HG03354 (cell line): ENCODE measurements around the gene LGSN.
"Not testable (repeated sequence)": the region's sequence is repeated elsewhere in the genome, so short reads cannot be mapped to it uniquely, and the experiment has no call there.

Source experiments
- ATAC-seq: cut with Tn5 transposase; IDR thresholded peaks from one replicate; pipeline ENCODE4 v1.9.1; 2021; ENCODE audit warnings: mild to moderate bottlenecking; ENCODE audit not compliant: unreplicated experiment, poor library complexity, severe bottlenecking

The LGSN gene

GRCh38 chr6:63249875-63250482, 69.8 kb downstream of the LGSN start:
- no peak for ATAC-seq

- no peak for ATAC-seq
Observed at GRCh38 chr6:63246581-63246980, 73.2 kb downstream of the LGSN start.

GRCh38 chr6:63245909-63246308, 73.9 kb downstream of the LGSN start:
- peak; percentile 88 for ATAC-seq

GRCh38 chr6:63245420-63245819, 74.4 kb downstream of the LGSN start:
- no peak for ATAC-seq

GRCh38 chr6:63236398-63236817, 83.4 kb downstream of the LGSN start:
- peak; percentile 73 for ATAC-seq

GRCh38 chr6:63230511-63230910, 89.3 kb downstream of the LGSN start:
- ATAC-seq, result not testable (repeated sequence)

GRCh38 chr6:63230027-63230426, 89.8 kb downstream of the LGSN start:
- ATAC-seq, result not testable (repeated sequence)

- ATAC-seq, result not testable (repeated sequence)
Observed at GRCh38 chr6:63227928-63228894, 91.6 kb downstream of the LGSN start.

- ATAC-seq, result not testable (repeated sequence)
Observed at GRCh38 chr6:63225987-63226386, 93.8 kb downstream of the LGSN start.
